HepG2 (cell line): ENCODE measurements around the gene URGCP. TPM values are rescaled to one million over a fixed set of nuclear protein-coding genes. Genes with fewer than 3 reads are reported as not detected.

Source experiments
- CCDC6 ChIP-seq: sonication (generic); formaldehyde crosslinking; IDR thresholded peaks from 2 replicates; pipeline ENCODE4 v1.8.1; 2022; ENCODE audit warnings: mild to moderate bottlenecking, missing genetic modification reagents, moderate library complexity
- CENPBD1 ChIP-seq: sonication (generic); formaldehyde crosslinking; IDR thresholded peaks from 2 replicates; pipeline ENCODE4 v1.8.0; 2022; ENCODE audit warnings: missing genetic modification reagents, low read depth, mild to moderate bottlenecking, borderline replicate concordance
- CSRNP2 ChIP-seq: sonication (generic); formaldehyde crosslinking; conservative IDR thresholded peaks from 2 replicates; pipeline ENCODE4 v1.8.0; 2022; ENCODE audit warnings: low read depth, missing genetic modification reagents
- ETV6 ChIP-seq: sonication (generic); formaldehyde crosslinking; conservative IDR thresholded peaks from 2 replicates; pipeline ENCODE4 v1.4.0; 2020; ENCODE audit warnings: missing genetic modification reagents
- FOXC1 ChIP-seq: sonication (generic); formaldehyde crosslinking; IDR thresholded peaks from 2 replicates; pipeline ENCODE4 v1.8.0; 2022; ENCODE audit warnings: mild to moderate bottlenecking, missing genetic modification reagents, borderline replicate concordance
- GZF1 ChIP-seq: sonication (generic); formaldehyde crosslinking; IDR thresholded peaks from 2 replicates; pipeline ENCODE4 v1.5.1; 2020; ENCODE audit warnings: mild to moderate bottlenecking, missing genetic modification reagents
- HINFP ChIP-seq: sonication (generic); formaldehyde crosslinking; IDR thresholded peaks from 2 replicates; pipeline ENCODE4 v1.4.0; 2020; ENCODE audit warnings: low read depth, mild to moderate bottlenecking, missing genetic modification reagents
- KLF9 ChIP-seq: IDR thresholded peaks from 2 replicates; pipeline ENCODE4 v1.6.1; 2016; ENCODE audit warnings: low read depth
- MED1 ChIP-seq: sonication (generic); formaldehyde crosslinking; IDR thresholded peaks from 2 replicates; pipeline ENCODE4 v1.4.0; 2020; ENCODE audit warnings: missing genetic modification reagents
- NFIB ChIP-seq: sonication (generic); formaldehyde crosslinking; IDR thresholded peaks from 2 replicates; pipeline ENCODE4 v1.9.0; 2021; ENCODE audit warnings: missing genetic modification reagents, mild to moderate bottlenecking, borderline replicate concordance
- NR2C2 ChIP-seq: sonication (generic); formaldehyde crosslinking; IDR thresholded peaks from 2 replicates; pipeline ENCODE4 v1.4.0; 2020; ENCODE audit warnings: missing genetic modification reagents, mild to moderate bottlenecking, moderate library complexity, borderline replicate concordance
- SMARCC2 ChIP-seq: fragments of 450-650 bp; IDR thresholded peaks from 2 replicates; pipeline ENCODE4 v1.6.1; 2017; ENCODE audit warnings: antibody characterized with exemption, mild to moderate bottlenecking
- SOX13 ChIP-seq, 3 experiments: fragments of 450-650 bp in 1 of 3; sonication (generic) in 1 of 3; formaldehyde crosslinking in 1 of 3; IDR thresholded peaks in 2 of 3; conservative IDR thresholded peaks in 1 of 3; 2 replicates each; pipeline versions ENCODE4 v1.5.0 to v1.6.1; 2016 to 2020; ENCODE audit warnings: antibody characterized with exemption in 1 of 3, mild to moderate bottlenecking in 1 of 3, missing compliant biosample characterization in 1 of 3, missing genetic modification reagents in 1 of 3, moderate library complexity in 1 of 3
- TEF ChIP-seq: sonication (generic); formaldehyde crosslinking; IDR thresholded peaks from 2 replicates; pipeline ENCODE4 v1.5.0; 2020; ENCODE audit warnings: missing genetic modification reagents
- TERF1 ChIP-seq: sonication (generic); formaldehyde crosslinking; IDR thresholded peaks from 2 replicates; pipeline ENCODE4 v1.8.0; 2022; ENCODE audit warnings: mild to moderate bottlenecking, missing genetic modification reagents, moderate library complexity
- ZBTB34 ChIP-seq: sonication (generic); formaldehyde crosslinking; IDR thresholded peaks from 2 replicates; pipeline ENCODE4 v1.8.0; 2022; ENCODE audit warnings: mild to moderate bottlenecking, missing genetic modification reagents
- ZBTB8A ChIP-seq: sonication (generic); formaldehyde crosslinking; IDR thresholded peaks from 2 replicates; pipeline ENCODE4 v1.4.0; 2020; ENCODE audit warnings: mild to moderate bottlenecking, low read depth, missing genetic modification reagents, borderline replicate concordance
- ZC3H4 ChIP-seq: sonication (generic); formaldehyde crosslinking; IDR thresholded peaks from 2 replicates; pipeline ENCODE4 v1.4.0; 2020; ENCODE audit warnings: missing genetic modification reagents, borderline replicate concordance
- ZNF143 ChIP-seq: sonication (generic); formaldehyde crosslinking; IDR thresholded peaks from 2 replicates; pipeline ENCODE4 v1.4.0; 2020; ENCODE audit warnings: missing genetic modification reagents
- ZNF34 ChIP-seq: sonication (generic); formaldehyde crosslinking; IDR thresholded peaks from 2 replicates; pipeline ENCODE4 v1.4.0; 2020; ENCODE audit warnings: mild to moderate bottlenecking, missing genetic modification reagents, borderline replicate concordance
- ZNF44 ChIP-seq: sonication (generic); formaldehyde crosslinking; IDR thresholded peaks from 2 replicates; pipeline ENCODE4 v1.5.1; 2020; ENCODE audit warnings: mild to moderate bottlenecking, missing genetic modification reagents
- polyA plus RNA-seq, 8 experiments: library from polyadenylated mRNA; depleted of rRNA in 3 of 8; stranded (reverse) in 7 of 8; unstranded in 1 of 8; fragments of >200 nt; fragmentation: Illumina TruSeq in 4 of 8; extraction: Trizol in 4 of 8; gene quantifications; 2 replicates each; pipeline versions ENCODE4 v1.2.1 to v1.2.3, GENCODE V29; 2011 to 2016; ENCODE audit warnings: low read depth in 4 of 8, missing spikeins in 1 of 8, mixed read lengths in 1 of 8; ENCODE audit not compliant: insufficient read depth in 1 of 8
- total RNA-seq, 5 experiments: library from RNA; depleted of rRNA; stranded (reverse); fragments of >200 nt; fragmentation: Illumina TruSeq; extraction: Trizol; gene quantifications; 2 replicates each; pipeline ENCODE4 v1.2.3, GENCODE V29; 2016; ENCODE audit warnings: low read depth in 1 of 5

The URGCP gene
- total and polyA plus RNA-seq, 2 of the 13 experiments (the other 11 are each of a cell fraction or from before 2014, with no cell fraction given) = 22.3 to 25.8 TPM

GRCh38 chr7:43925984-43926797 is 19.8 kb upstream of the URGCP start, which contains the start of gene UBE2D4 (continued):
- no peak for TF ChIP-seq ZC3H4 (CRISPR knock-in tag)
- no peak for TF ChIP-seq NFIB (CRISPR knock-in tag)
- TF ChIP-seq ZNF143 = peak; percentile 84
- peak; percentile 96 for TF ChIP-seq CCDC6
- TF ChIP-seq TEF (CRISPR knock-in tag) = peak; percentile 15; the same call in 1 of the 2 replicates
- TF ChIP-seq ZNF44 (CRISPR knock-in tag) = peak; percentile 83; the same call in 1 of the 2 replicates
- peak; percentile 80 for TF ChIP-seq MED1 (CRISPR knock-in tag)
- TF ChIP-seq CSRNP2 (CRISPR knock-in tag) = no peak
- TF ChIP-seq ZBTB8A = peak; percentile 10; the same call in 1 of the 2 replicates
- peak; percentile 19; the same call in 1 of the 2 replicates for TF ChIP-seq KLF9 (CRISPR knock-in tag)
- TF ChIP-seq ETV6 = no peak; the same call in none of the 2 replicates
- 0 out of 2 replicates have a peak, but pooled peaks have one; percentile 68 for TF ChIP-seq ZBTB34 (CRISPR knock-in tag)
- no peak for TF ChIP-seq SOX13 (IDR thresholded peaks at IDR 0.05)
- peak in 1 of 2 experiments; percentile 5; a peak in 1 of 4 replicates for TF ChIP-seq SOX13 (CRISPR knock-in tag; conservative IDR thresholded peaks at IDR 0.05 in 1 of 2, IDR thresholded peaks at IDR 0.05 in 1 of 2)
- TF ChIP-seq HINFP (CRISPR knock-in tag) = peak; percentile 82
- TF ChIP-seq TERF1 (CRISPR knock-in tag) = peak; percentile 95
- peak; percentile 77 for TF ChIP-seq GZF1 (CRISPR knock-in tag)
- TF ChIP-seq ZNF34 = peak; percentile 70; the same call in 1 of the 2 replicates
- TF ChIP-seq CENPBD1 (CRISPR knock-in tag) = peak; percentile 95; the same call in 1 of the 2 replicates
- TF ChIP-seq SMARCC2 = no peak
- peak; percentile 73 for TF ChIP-seq NR2C2 (CRISPR knock-in tag)
- TF ChIP-seq FOXC1 (CRISPR knock-in tag) = peak; percentile 86; the same call in 1 of the 2 replicates
